NCI-H1436 (cell line): Measurements from ENCODE around the gene POGK.
A peak's percentile ranks its signal among the peaks of the same experiment; 100 is the strongest.
"Not testable (repeated sequence)": the region's sequence is repeated elsewhere in the genome, so short reads cannot be mapped to it uniquely, and the experiment has no call there.

Source experiments
- DNase-seq: peaks from one replicate; lab custom pipeline; 2025; lab: John Stamatoyannopoulos, UW

POGK gene, protein sequence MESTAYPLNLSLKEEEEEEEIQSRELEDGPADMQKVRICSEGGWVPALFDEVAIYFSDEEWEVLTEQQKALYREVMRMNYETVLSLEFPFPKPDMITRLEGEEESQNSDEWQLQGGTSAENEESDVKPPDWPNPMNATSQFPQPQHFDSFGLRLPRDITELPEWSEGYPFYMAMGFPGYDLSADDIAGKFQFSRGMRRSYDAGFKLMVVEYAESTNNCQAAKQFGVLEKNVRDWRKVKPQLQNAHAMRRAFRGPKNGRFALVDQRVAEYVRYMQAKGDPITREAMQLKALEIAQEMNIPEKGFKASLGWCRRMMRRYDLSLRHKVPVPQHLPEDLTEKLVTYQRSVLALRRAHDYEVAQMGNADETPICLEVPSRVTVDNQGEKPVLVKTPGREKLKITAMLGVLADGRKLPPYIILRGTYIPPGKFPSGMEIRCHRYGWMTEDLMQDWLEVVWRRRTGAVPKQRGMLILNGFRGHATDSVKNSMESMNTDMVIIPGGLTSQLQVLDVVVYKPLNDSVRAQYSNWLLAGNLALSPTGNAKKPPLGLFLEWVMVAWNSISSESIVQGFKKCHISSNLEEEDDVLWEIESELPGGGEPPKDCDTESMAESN

DNA sequence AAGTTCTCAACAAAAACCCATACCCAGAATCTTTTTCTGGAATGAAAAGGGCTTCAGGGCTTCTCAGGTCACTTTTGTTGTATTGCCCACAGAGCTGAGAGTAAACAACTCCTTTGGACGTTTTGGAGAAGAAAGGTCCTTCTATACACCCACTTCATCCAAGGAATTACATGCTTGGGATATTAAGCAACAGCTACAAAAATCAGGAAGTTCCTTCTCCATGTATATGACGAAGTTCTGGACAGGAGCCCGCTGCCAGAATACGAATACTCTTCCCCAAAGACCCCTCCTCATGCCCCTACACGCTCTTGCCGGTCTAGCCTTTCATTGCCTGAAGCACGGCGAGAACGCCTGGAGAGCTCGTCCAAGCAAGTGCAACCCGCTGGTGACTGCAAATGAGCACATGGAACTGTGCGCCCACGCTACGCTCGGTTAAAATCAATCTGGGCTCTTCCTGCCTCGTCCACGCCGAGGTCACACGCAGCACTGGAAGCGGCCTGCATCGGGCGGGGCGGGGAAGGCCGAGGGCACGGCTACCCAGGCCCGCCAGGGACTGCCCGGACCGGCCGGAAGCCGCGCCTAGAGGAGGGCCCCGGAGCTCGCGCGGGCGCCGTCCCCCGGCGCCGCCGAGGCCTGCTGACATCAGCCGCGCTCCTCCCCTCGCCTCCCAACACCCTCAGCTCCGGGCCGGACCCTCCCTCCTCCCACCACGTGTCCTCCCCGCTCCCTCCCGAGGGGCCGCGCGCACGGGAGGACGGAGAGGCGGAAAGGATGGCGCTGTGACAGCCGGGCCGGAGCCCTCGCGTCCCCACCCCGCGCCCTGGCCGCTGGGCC lies at the start of gene POGK:
POGK (plus strand) TSS at position 710 of the 834 bp plus-strand sequence. CDS start 1,482 bp downstream, outside the sequence.
- peak; percentile 87 for DNase-seq

DNA sequence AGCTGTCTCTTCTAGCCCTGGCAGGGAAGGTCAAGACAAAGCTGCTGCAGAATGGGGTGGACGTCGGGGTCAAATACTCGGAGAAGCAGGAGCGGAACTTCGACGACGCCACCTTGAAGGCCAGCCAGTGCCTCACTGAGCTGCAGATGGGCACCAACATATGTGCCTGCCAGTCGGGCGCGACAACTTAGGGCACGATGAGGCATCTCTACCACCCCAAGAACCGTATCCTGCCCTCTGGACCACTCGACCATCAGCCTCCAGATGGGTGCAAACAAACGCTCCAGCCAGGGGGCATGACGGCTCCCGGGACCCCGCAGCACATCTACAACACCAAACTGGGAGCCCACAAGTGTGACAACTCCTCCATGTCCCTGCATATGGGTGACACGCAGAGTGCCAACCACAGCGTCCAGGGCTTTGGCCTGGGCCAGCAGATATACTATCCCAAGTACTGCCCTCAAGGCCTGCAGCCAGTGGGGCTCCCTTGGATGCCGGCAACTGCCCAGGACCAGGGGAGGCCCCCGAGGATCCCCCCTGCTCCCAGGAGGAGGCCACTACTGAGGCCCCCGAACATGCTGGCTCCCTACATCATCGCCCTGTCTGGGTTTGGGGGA lies 42.5 kb upstream of the POGK start:
- DNase-seq, result no peak

DNA sequence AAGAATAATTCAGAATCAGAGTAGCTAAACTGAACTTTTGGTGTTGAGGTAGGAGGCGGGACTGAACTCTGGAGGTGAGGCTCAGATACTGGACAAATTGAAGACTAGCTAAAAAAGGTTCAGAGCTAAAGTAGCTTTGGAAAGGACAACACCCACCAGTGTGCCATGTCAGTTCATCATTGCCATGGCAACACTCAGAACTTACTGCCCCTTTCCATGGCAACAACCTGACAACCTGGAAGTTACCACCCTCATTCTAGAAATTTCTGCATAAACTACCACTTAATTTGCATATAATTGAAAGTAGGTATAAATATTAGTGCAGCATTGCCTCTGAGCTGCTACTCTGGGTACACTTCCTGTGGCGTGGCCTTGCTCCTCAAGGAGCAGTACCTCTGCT lies 30.3 kb upstream of the POGK start:
- no peak for DNase-seq

DNA sequence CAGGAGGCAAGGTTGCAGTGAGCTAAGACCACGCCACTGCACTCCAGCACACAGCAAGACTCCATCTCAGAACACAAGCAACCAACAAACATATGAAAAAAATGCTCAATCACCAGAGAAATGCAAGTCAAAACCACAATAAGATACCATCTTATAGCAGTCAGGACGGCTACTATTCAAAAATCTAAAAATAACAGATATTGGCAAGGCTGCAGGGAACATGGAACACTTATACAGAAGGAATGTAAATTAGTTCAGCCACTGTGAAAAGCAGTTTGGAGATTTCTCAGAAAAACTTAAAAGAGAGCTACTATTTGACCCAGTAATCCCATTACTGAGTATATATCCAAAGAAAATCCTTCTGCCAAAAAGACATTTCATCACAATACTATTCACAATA lies 27.6 kb upstream of the POGK start:
- no peak for DNase-seq

DNA sequence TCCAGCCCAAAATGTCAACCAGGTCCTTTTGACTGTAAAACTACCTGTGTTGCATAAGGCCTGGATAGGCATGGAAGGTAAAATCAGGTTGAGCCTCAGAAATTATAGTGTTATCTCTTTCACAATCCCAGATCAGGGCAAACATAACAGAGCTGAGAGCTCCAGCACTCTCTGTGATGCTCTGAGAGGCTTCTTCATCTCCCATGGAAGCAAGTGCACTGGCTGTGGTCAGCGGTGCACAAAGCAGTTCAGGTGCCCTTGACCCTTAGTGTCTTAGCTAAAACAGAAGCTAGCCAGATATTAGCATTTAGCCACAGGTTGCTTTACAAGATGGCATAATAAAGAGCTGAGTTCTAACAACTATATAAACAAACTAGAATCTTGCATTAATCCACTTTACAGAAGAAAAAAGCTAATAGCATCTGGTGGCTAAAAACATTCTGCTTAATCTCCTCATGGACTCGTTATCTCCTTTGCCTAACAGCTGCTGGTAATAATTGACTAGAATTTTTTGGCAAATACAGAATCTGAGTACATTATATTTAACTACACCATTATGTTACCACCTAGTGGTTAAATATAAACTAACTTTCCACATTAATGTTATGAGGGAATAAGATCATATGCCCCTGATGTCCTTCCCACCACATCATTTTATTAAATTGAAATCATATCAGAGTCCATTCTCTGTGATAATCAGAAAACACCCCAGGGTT lies 25.6 kb upstream of the POGK start:
- no peak for DNase-seq

DNA sequence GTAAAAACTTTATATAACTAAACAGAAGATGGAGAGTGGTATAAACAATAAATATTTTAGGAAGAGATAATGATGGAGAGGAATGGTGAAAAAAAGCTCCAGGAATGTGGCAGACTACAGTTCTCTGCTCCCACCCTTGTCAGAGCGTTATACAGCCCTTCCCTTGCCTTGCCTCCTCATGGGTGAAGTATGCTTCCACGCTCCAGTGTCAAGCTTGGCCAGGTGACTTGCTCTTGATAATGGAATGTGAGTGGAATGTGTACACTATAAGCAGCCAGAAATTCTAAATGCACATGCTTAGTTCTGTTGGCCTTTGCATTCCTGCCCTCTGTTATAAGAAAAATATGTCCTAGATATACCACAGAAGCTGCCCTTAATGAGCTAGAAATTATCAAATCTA lies 24.7 kb upstream of the POGK start:
- no peak for DNase-seq

DNA sequence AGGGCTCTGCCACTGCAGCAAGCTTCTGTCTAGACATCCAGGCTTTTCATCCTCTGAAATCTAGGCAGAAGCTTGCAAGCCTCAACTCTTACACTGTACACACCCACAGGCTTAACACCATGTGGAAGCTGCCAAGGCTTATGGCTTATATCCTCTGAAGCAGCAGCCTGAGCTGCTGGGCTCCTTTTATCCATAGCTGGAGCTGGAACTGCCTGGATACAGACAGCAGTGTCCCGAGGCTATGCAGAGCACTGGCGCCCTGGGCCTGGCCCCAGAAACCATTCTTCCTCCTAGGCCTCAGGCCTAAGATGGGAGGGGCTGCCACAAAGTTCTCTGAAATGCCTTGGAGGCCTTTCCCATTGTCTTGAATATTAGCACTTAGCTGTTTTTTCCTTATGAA lies 19.3 kb upstream of the POGK start:
- DNase-seq, result no peak

DNA sequence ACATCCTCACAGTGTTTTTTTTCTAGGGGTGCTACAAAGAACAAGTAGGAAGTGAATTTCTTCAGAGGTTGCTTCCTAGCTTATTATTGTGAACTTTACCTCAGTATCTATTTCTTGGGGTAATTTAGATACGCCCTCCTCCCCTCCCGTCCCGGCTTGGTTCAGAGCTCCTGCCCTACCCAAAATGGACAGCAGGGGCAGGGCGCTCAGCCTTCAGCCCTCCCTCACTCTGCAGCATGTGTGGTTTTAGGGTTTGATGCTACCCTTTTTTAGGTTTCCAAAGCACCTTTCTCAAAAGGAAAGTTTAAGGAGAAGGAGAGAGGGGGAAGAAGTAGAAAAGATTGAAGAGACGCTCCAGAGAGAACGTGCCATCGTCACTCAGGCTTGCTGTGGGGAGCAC lies 16.9 kb upstream of the POGK start:
- DNase-seq, result no peak

DNA sequence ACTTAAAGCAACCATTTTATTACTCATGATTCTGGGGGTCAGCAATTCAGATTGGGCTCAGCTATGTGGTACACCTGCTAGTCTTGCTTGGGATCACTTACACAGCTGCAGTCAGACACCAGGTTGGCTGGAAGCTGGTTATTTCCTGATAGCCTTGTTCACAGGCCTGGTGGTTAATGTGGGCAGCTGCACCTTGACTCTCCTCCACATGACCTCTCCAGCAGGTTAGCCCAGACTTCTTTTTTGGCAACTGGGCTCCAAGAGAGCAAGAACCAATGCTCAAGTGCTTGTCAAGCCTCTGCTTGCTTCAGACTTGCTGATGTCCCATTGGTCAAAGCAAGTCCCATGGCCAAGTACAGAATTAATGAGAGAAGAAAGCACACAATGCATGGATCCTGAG lies 11.8 kb upstream of the POGK start:
- DNase-seq, result no peak

DNA sequence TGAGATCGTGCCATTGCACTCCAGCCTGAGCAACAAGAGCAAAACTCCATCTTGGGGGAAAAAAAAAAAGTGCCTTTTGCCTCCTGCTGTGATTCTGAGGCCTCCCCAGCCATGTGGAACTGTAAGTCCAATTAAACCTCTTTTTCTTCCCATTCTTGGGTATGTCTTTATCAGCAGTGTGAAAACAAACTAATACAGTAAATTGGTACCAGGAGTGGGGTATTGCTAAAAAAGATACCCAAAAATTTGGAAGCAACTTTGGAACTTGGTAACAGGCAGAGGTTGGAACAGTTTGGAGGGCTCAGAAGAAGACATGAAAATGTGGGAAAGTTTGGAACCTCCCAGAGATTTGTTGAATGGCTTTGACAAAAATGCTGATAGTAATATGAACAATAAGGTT lies 9.5 kb upstream of the POGK start:
- DNase-seq, result not testable (repeated sequence)

DNA sequence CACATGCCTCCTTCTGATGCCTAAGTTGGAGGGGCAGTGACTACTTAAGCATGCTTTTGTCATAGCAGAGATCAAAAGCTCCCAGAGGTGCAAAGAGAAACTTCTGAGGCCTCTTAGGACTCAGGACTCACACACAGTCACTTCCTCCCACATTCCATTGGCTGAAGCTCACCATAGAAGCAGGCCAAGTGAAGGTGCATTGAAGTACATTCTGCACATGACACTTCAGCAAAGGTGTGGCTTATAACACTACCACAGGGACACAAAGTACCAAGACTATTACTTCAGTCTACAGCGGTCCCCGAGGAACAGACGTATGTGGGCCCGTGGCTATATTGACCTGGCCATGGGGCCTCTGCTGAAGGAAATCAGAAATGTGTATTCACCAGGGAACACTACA lies 2.5 kb upstream of the POGK start:
- DNase-seq, result no peak

DNA sequence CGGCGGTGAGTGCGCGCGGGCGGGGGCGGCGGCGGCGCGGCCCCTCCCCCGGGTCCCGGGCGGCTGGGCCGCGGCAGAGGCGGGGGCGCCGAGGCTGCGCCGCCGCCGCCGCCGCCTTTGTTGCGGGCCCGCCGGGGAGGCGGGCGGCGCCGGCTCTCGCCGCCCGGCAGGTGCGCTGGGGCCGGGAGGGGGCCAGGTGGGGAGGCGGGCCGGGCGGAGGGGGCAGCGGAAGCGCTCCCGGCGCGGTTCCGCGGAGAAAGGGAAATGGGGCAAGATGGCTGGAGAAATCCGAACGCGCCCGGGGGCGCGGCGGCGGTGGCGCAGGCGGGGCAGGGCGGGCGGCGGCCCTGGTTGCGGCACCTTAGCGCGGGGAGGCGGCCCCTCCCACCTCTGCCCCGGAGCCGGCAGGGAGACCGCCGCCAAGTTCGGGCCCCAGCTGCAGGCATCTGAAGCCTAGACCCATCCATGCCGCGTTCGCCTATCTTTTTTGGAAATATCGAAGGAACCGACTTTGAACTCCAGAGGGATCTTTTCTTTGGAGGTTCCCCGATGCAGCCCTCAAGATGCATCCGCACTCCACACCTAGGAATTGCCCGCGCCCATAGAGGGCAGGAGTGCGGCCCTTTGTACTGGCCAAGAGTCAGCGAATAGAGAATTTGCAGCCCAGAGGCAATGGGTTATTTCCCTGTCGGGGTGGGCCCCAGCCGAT lies 479 bp downstream of the POGK start:
- peak; percentile 33 for DNase-seq

DNA sequence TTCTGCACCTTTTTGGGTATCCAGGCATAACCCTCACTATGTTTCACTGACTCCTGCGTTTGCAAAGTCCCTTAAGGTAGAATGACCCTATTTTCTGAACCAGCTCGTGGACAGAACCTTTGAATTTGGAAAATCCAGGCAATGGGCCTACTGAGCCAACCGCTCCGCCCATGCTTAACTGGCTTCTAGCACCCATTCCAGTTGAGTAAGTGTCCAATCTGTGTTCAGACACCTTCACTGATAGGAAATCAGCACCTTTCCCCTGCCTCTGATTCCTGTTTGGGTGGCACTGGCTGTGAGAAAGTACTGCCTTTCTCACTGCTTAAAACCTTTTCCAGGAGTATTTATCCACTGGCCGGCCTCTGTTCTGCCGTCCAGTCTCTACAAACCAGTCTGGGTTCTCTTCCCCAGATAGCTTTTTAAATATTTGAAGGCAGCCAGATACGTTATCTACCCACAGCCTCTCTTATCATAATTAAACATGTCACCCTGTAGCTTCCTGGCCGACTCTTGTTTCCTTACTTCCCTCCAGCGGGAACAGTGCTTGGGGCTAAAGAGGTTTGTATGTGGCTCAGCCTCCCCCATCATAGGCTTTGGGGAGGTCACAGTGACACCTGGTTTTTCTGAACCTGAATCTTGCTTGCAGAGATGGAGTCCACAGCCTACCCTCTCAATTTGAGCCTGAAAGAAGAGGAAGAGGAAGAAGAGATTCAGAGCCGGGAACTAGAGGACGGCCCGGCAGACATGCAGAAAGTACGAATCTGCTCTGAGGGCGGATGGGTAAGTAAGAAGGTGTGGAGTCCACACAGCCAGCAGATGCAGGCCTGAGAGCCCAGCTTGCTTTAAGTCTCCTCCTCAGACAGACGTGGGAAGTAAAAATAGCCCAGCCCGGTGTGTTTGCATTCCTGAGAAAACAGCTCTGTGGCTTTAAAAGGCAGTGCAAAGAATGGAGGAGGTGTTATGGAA lies 1.3 kb downstream of the POGK start:
- no peak for DNase-seq

DNA sequence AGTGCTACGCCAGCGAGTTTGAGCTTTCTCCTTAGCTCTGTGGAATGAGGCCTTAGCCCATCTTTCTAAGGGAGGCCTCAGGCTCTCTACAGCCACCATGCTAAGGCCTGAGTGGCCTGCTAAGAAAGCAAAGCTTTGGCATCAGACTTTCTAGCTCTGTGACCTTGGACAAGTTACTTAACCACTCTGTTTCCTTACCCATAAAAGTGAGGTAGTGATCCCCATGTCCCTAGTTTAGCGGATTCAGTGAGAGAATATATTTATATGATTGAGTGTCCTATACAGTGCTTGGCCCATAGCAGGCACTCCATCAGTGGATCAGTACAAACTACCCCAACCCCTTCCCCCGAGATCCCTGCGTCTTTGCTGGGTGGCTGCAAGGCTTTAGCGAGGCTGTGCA lies 4.0 kb downstream of the POGK start:
- no peak for DNase-seq

DNA sequence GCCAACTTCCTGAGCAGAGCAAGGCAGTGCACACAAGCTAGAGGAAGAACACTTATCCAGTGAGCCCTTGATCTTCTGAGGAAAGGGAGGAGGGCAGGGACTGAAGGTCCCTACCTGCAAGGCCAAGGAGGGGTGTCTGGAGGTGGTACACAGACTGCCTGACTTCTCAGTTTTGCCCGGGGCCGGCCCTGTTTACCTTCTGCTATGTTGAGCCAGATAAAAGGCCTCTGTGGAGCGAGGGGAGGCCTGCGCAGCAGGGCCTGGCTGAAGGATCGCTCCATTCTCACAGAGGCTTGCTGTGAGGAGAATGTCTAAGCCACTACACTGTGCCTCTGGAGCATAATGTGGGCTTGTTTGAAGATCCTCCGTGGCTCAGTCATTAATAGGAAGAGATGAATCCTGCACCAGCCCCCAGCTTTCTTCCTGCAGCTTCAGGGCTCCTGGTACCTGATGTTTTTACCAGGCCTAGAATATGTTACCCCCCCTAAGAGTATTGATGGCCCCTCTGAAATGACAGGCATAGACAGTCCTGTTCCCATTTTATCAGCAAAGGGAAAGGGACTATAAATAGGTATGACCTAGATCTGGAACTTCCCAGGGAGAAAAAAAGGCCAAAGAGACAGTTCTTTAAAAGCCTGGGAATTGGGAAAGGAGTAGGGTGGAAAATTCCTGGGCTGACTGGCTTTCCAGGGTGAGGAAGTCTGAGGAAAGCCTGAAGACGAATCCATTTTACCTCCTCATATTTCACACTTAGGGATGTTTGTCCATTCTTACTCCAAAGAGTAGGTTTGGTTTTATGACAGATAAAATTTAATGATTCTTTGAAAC lies 4.7 kb downstream of the POGK start:
- DNase-seq, result no peak

DNA sequence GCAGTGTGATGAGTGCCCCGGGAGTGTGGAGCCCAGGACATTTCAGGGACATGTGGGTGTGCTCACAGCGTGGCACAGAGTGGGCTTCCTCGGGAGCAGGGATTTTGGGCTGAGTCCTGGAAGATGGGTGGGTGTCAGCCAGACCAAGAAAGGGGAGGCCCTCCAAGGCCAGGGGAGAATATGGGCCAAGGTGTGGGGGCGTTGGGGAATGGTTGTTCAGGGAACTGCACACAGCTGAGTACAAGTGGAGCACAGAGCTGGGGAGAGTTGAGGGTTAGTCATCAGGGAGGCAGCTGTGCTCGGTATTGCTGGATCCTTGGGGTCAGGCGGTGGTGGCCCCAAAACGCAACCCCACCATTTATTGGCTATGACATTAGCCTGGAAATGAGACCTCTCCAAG lies 5.5 kb downstream of the POGK start:
- DNase-seq, result no peak

DNA sequence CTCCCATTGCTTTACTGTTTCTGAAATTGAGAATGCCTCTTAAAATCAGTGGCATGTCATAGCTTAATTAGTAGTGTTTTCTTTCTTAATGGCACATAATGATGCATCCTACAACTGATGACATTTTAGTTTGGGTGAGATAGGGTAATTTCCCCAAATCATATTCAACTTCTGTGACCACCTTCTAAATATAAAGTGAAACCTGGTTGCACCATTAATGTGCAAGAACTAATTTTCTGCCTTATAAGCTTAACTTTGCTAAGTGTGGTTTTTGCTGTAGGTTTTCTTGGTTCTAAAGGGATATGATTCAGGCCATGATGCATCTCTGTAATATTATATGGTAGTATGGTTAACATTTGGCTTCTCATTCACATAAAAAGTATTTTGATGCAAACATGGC lies 8.9 kb downstream of the POGK start:
- DNase-seq, result no peak

DNA sequence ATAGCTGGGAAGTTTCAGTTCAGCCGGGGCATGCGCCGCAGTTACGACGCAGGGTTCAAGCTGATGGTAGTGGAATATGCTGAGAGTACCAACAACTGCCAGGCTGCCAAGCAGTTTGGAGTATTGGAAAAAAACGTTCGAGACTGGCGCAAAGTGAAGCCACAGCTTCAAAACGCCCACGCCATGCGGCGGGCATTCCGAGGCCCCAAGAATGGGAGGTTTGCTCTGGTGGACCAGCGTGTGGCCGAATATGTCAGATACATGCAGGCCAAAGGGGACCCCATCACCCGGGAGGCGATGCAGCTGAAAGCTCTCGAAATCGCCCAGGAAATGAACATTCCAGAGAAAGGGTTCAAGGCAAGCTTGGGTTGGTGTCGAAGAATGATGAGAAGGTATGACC lies 9.9 kb downstream of the POGK start:
- DNase-seq, result no peak

DNA sequence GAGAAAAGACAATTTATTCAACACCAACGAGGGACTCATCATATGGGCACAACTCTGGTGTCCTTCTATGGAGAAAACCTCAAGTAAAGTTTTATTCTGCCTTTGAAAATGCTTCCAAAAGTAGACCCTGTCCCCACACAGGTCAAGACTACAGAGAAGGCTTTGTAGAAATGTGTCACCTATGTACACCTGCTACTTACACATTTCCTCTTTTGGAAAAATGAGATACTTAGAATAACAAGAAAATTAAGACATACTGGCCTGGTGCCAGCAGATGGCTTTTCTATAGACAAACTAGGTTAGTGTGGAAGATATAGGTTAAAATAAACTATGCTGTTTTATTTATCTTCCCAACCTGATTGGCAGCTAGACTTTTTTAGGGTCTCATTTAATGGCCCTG lies 13.6 kb downstream of the POGK start:
- no peak for DNase-seq
